H9 (cell line): ENCODE results near the gene TCF23. TPM values are rescaled to one million over a fixed set of nuclear protein-coding genes. Genes with fewer than 3 reads are reported as not detected.

Source experiments
- DNase-seq: peaks from one replicate; pipeline ENCODE4 v3.0.0-alpha.2; 2017
- H2AFZ ChIP-seq: one replicate; pipeline ENCODE4 v1.6.1; 2013; ENCODE audit warnings: mild to moderate bottlenecking, low read length, control low read depth, moderate library complexity
- H2AK5ac ChIP-seq: 2 replicates; pipeline ENCODE4 v1.6.1; 2013; ENCODE audit warnings: low read length, control low read depth, mixed read lengths; ENCODE audit not compliant: insufficient read length
- H2BK120ac ChIP-seq: one replicate; pipeline ENCODE4 v1.6.1; 2013; ENCODE audit warnings: low read depth, mild to moderate bottlenecking, low read length, control low read depth, inconsistent platforms; ENCODE audit not compliant: poor library complexity, severe bottlenecking
- H2BK12ac ChIP-seq: 2 replicates; pipeline ENCODE4 v1.6.1; 2013; ENCODE audit warnings: low read length, control low read depth, mixed read lengths, low read depth; ENCODE audit not compliant: insufficient read length
- H2BK15ac ChIP-seq: 2 replicates; pipeline ENCODE4 v1.6.1; 2013; ENCODE audit warnings: low read depth, low read length, control low read depth
- H2BK20ac ChIP-seq: one replicate; pipeline ENCODE4 v1.6.1; 2013; ENCODE audit warnings: low read depth, mild to moderate bottlenecking, low read length, control low read depth, inconsistent platforms; ENCODE audit not compliant: poor library complexity, severe bottlenecking
- H2BK5ac ChIP-seq: 2 replicates; pipeline ENCODE4 v1.6.1; 2013; ENCODE audit warnings: low read length, control low read depth, mixed read lengths; ENCODE audit not compliant: insufficient read length
- H3K14ac ChIP-seq: 2 replicates; pipeline ENCODE4 v1.6.1; 2013; ENCODE audit warnings: low read length, control low read depth; ENCODE audit not compliant: insufficient read depth
- H3K18ac ChIP-seq: 2 replicates; pipeline ENCODE4 v1.6.1; 2013; ENCODE audit warnings: low read depth, mild to moderate bottlenecking, mixed read lengths, low read length, control low read depth; ENCODE audit not compliant: insufficient read length
- H3K23ac ChIP-seq: 2 replicates; pipeline ENCODE4 v1.6.1; 2013; ENCODE audit warnings: low read length, control low read depth, mixed read lengths, low read depth; ENCODE audit not compliant: insufficient read length
- H3K23me2 ChIP-seq: 2 replicates; pipeline ENCODE4 v1.6.1; 2013; ENCODE audit warnings: low read depth, mild to moderate bottlenecking, mixed read lengths, low read length, control low read depth; ENCODE audit not compliant: insufficient read length, poor library complexity, severe bottlenecking
- H3K27ac ChIP-seq: 2 replicates; pipeline ENCODE4 v1.5.1; 2013; ENCODE audit warnings: low read length, control low read depth, mixed read lengths, low read depth; ENCODE audit not compliant: insufficient read length
- H3K27me3 ChIP-seq: 2 replicates; pipeline ENCODE4 v1.6.1; 2013; ENCODE audit warnings: low read length, control low read depth, inconsistent platforms; ENCODE audit not compliant: insufficient read depth
- H3K4ac ChIP-seq: 2 replicates; pipeline ENCODE4 v1.6.1; 2013; ENCODE audit warnings: low read depth, mild to moderate bottlenecking, control low read depth, inconsistent platforms, low read length, moderate library complexity
- H3K4me1 ChIP-seq: 2 replicates; pipeline ENCODE4 v1.6.1; 2013; ENCODE audit warnings: low read length, control low read depth, inconsistent platforms; ENCODE audit not compliant: insufficient read depth
- H3K4me2 ChIP-seq: 2 replicates; pipeline ENCODE4 v1.6.1; 2013; ENCODE audit warnings: low read length, control low read depth, mixed read lengths; ENCODE audit not compliant: insufficient read length, insufficient read depth
- H3K56ac ChIP-seq: 2 replicates; pipeline ENCODE4 v1.6.1; 2013; ENCODE audit warnings: low read depth, mild to moderate bottlenecking, mixed read lengths, low read length, control low read depth; ENCODE audit not compliant: insufficient read length
- H3K79me1 ChIP-seq: 2 replicates; pipeline ENCODE4 v1.6.1; 2013; ENCODE audit warnings: low read depth, mild to moderate bottlenecking, moderate library complexity, low read length, control low read depth, inconsistent platforms; ENCODE audit not compliant: insufficient read depth, poor library complexity, severe bottlenecking
- H3K79me2 ChIP-seq: 2 replicates; pipeline ENCODE4 v1.6.1; 2013; ENCODE audit warnings: low read length, control low read depth, inconsistent platforms; ENCODE audit not compliant: insufficient read depth
- H3K9ac ChIP-seq: 2 replicates; pipeline ENCODE4 v1.6.1; 2013; ENCODE audit warnings: low read length, control low read depth, mixed read lengths; ENCODE audit not compliant: insufficient read length; ENCODE audit errors: extremely low read depth
- H3K9me3 ChIP-seq: one replicate; pipeline ENCODE4 v1.6.1; 2013; ENCODE audit warnings: low read depth, low read length, inconsistent platforms; ENCODE audit not compliant: control insufficient read depth
- H3T11ph ChIP-seq: one replicate; pipeline ENCODE4 v1.6.1; 2013; ENCODE audit warnings: mild to moderate bottlenecking, low read length, control low read depth, inconsistent platforms
- H4K20me1 ChIP-seq: one replicate; pipeline ENCODE4 v1.6.1; 2013; ENCODE audit not compliant: control insufficient read depth, insufficient read length, insufficient read depth
- H4K5ac ChIP-seq: 2 replicates; pipeline ENCODE4 v1.6.1; 2013; ENCODE audit warnings: low read depth, mild to moderate bottlenecking, mixed read lengths, low read length, control low read depth; ENCODE audit not compliant: insufficient read length
- H4K8ac ChIP-seq: replicated peaks from 2 replicates; pipeline ENCODE4 v1.6.1; 2013; ENCODE audit warnings: low read length, control low read depth, mixed read lengths, low read depth; ENCODE audit not compliant: insufficient read length
- H4K91ac ChIP-seq: 2 replicates; pipeline ENCODE4 v1.6.1; 2013; ENCODE audit warnings: low read depth, mild to moderate bottlenecking, moderate library complexity, mixed read lengths, low read length, control low read depth; ENCODE audit not compliant: insufficient read length
- H3K27ac Mint-ChIP-seq, 3 experiments: 2 replicates in 2 of 3; 3 replicates in 1 of 3; pipeline ENCODE4 v1.8.0; 2020 to 2021; ENCODE audit warnings: mixed read lengths in 3 of 3, mild to moderate bottlenecking in 1 of 3, moderate library complexity in 1 of 3
- H3K27me3 Mint-ChIP-seq: 2 replicates; pipeline ENCODE4 v1.8.0; 2021; ENCODE audit warnings: low read depth, mild to moderate bottlenecking, moderate library complexity, mixed read lengths
- H3K36me3 Mint-ChIP-seq, 3 experiments: 2 replicates in 2 of 3; 3 replicates in 1 of 3; pipeline ENCODE4 v1.8.0; 2020 to 2021; ENCODE audit warnings: low read depth in 3 of 3, mixed read lengths in 3 of 3; ENCODE audit not compliant: insufficient read depth in 1 of 3
- H3K4me1 Mint-ChIP-seq, 2 experiments: 2 replicates each; pipeline ENCODE4 v1.8.0; 2020; ENCODE audit warnings: mixed read lengths in 2 of 2
- H3K4me3 Mint-ChIP-seq, 2 experiments: 2 replicates in 1 of 2; 3 replicates in 1 of 2; pipeline ENCODE4 v1.8.0; 2020 to 2021; ENCODE audit warnings: mild to moderate bottlenecking in 2 of 2, mixed read lengths in 2 of 2, moderate library complexity in 1 of 2
- H3K9me3 Mint-ChIP-seq, 2 experiments: 2 replicates in 1 of 2; 3 replicates in 1 of 2; pipeline ENCODE4 v1.8.0; 2020; ENCODE audit warnings: mild to moderate bottlenecking in 2 of 2, mixed read lengths in 2 of 2, moderate library complexity in 1 of 2
- WGBS: extraction: QIAGEN DNeasy Blood & Tissue Kit; methylation state at CpG from one replicate; pipeline ENCODE4 v1.1.7; 2013; ENCODE audit warnings: missing lambda C conversion rate, low lambda C conversion rate, mixed read lengths; ENCODE audit not compliant: insufficient read length; ENCODE audit errors: extremely low coverage; 5-methylcytosine and 5-hydroxymethylcytosine counted together
- total RNA-seq: library from RNA; stranded (reverse); gene quantifications from 2 replicates; pipeline ENCODE4 v1.2.1, GENCODE V29; 2021
- TF ChIP-seq, protein P1 (sequence below): fragments of 200-600 bp; sonication (generic); conservative IDR thresholded peaks from 3 replicates; pipeline ENCODE4 v1.8.0; 2021; ENCODE audit warnings: antibody characterized with exemption, mild to moderate bottlenecking

The TCF23 gene
- total RNA-seq, 1 experiment from 2014 or later: not detected

DNA sequence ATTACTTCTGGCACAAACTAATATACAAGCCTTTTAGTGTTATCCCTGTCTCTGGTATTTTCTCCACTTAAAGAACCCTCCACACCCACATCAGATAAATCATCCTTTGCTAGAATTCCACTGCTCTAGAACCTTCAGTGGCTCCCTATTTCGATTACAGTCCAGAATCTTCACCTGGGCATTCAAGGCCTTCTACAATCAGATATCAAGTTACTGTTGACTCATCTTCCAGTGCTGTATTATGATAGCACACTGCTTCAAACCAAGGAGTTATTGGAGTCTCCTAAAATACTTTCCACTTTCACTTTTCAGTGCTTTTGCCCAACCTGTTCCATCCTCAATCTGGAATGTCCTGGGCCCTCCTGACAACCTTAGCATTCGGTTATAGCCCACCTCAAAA is 33.3 kb upstream of the TCF23 start:
- H3K4ac ChIP-seq: no peak overlapping the region
- H3K27ac ChIP-seq: no peak overlapping the region
- no peak overlapping the region for H4K8ac ChIP-seq
- H2BK5ac ChIP-seq: no peak overlapping the region
- no peaks in the 10 kb centered on the region for H4K20me1 ChIP-seq
- H2AFZ ChIP-seq: no peak overlapping the region
- no peaks in the 10 kb centered on the region for H3K79me1 ChIP-seq
- H3K79me2 ChIP-seq: no peaks in the 10 kb centered on the region
- H4K5ac ChIP-seq: no peak overlapping the region
- H3K9ac ChIP-seq: no peak overlapping the region
- H3K56ac ChIP-seq: no peak overlapping the region
- H3K4me3 Mint-ChIP-seq: no peak overlapping the region
- DNase-seq: no peak
- peaks cover 7% of the 10 kb centered on the region; the same call in 1 of the 2 replicates for H3K27me3 ChIP-seq
- peaks cover 8 to 16% of the 10 kb centered on the region in 2 experiments for H3K4me1 Mint-ChIP-seq
- no CpG with 5 or more reads among the region's 2 CpGs for WGBS
- no peak overlapping the region for H3K18ac ChIP-seq
- H3T11ph ChIP-seq: no peak overlapping the region
- no peak overlapping the region for H2AK5ac ChIP-seq
- no peak overlapping the region for H3K4me2 ChIP-seq
- TF ChIP-seq, protein P1, sequence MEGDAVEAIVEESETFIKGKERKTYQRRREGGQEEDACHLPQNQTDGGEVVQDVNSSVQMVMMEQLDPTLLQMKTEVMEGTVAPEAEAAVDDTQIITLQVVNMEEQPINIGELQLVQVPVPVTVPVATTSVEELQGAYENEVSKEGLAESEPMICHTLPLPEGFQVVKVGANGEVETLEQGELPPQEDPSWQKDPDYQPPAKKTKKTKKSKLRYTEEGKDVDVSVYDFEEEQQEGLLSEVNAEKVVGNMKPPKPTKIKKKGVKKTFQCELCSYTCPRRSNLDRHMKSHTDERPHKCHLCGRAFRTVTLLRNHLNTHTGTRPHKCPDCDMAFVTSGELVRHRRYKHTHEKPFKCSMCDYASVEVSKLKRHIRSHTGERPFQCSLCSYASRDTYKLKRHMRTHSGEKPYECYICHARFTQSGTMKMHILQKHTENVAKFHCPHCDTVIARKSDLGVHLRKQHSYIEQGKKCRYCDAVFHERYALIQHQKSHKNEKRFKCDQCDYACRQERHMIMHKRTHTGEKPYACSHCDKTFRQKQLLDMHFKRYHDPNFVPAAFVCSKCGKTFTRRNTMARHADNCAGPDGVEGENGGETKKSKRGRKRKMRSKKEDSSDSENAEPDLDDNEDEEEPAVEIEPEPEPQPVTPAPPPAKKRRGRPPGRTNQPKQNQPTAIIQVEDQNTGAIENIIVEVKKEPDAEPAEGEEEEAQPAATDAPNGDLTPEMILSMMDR: no peak
- no peak overlapping the region for H3K27ac Mint-ChIP-seq
- H3K14ac ChIP-seq: no peak overlapping the region
- H3K23me2 ChIP-seq: peaks cover 8% of the 10 kb centered on the region
- peaks cover 2% of the 10 kb centered on the region for H3K4me1 ChIP-seq
- H2BK15ac ChIP-seq: no peak overlapping the region
- no peak overlapping the region for H2BK20ac ChIP-seq
- no peaks in the 10 kb centered on the region for H3K9me3 ChIP-seq
- no peak overlapping the region for H3K23ac ChIP-seq
- H2BK12ac ChIP-seq: no peak overlapping the region
- H3K9me3 Mint-ChIP-seq: no peaks in the 10 kb centered on the region; a peak in 1 of 5 replicates
- H4K91ac ChIP-seq: no peak overlapping the region
- H3K36me3 Mint-ChIP-seq: no peaks in the 10 kb centered on the region; a peak in 3 of 7 replicates
- H2BK120ac ChIP-seq: no peak overlapping the region
- H3K27me3 Mint-ChIP-seq: peaks cover 37% of the 10 kb centered on the region
